Fibroblast of lung (primary cell): Measurements from ENCODE around the gene SUMF1.

ENCODE experiments used
- CTCF ChIP-seq, 2 donors: IDR thresholded peaks in 1 of 2; conservative IDR thresholded peaks in 1 of 2; 1 replicate in 1 of 2; 2 replicates in 1 of 2; pipeline ENCODE4 v1.5.1; 2011 to 2012; ENCODE audit warnings: low read length in 2 of 2, control low read depth in 1 of 2, inconsistent platforms in 1 of 2, low read depth in 1 of 2, mild to moderate bottlenecking in 1 of 2
- EZH2 ChIP-seq: IDR thresholded peaks from 2 replicates; pipeline ENCODE4 v1.5.1; 2012; ENCODE audit warnings: low read length, control low read depth, mild to moderate bottlenecking; ENCODE audit errors: missing control alignments

GRCh38 chr3:4508048-4508981 lies 41.2 kb upstream of the SUMF1 start:
- TF ChIP-seq CTCF (conservative IDR thresholded peaks at IDR 0.05 in 1 of 2, IDR thresholded peaks at IDR 0.05 in 1 of 2; ENCODE audit: low read depth in 1 of 2, low read length in 2 of 2), result no peak
- no peak for TF ChIP-seq EZH2
